K562 (cell line): ENCODE measurements around the gene SHANK1. TPM values are rescaled to one million over a fixed set of nuclear protein-coding genes. Genes with fewer than 3 reads are reported as not detected.

ENCODE experiments used
- CLOCK ChIP-seq: fragments of 250-450 bp; sonication (Bioruptor Pico); IDR thresholded peaks from 2 replicates; pipeline ENCODE4 v1.4.0; 2020; ENCODE audit warnings: mild to moderate bottlenecking, moderate library complexity, borderline replicate concordance
- CREB3 ChIP-seq: fragments of 450-650 bp; conservative IDR thresholded peaks from 2 replicates; pipeline ENCODE4 v1.6.1; 2016; ENCODE audit warnings: missing genetic modification characterization, low read depth, mild to moderate bottlenecking, missing compliant biosample characterization, moderate library complexity
- E2F6 ChIP-seq, 2 experiments: IDR thresholded peaks; 2 replicates each; pipeline ENCODE4 v1.6.1; 2011; ENCODE audit warnings: borderline replicate concordance in 1 of 2, control low read depth in 1 of 2, low read depth in 1 of 2, low read length in 1 of 2, mild to moderate bottlenecking in 1 of 2, mixed read lengths in 1 of 2, moderate library complexity in 1 of 2; ENCODE audit not compliant: insufficient read depth in 1 of 2, insufficient read length in 1 of 2, poor library complexity in 1 of 2, severe bottlenecking in 1 of 2; ENCODE audit errors: extremely low read depth in 1 of 2
- HDAC8 ChIP-seq: fragments of 450-650 bp; IDR thresholded peaks from 2 replicates; pipeline ENCODE4 v1.6.1; 2016; ENCODE audit warnings: mild to moderate bottlenecking, missing genetic modification characterization, moderate library complexity, missing compliant biosample characterization
- HMG20A ChIP-seq: fragments of 450-650 bp; formaldehyde crosslinking; conservative IDR thresholded peaks from 2 replicates; pipeline ENCODE4 v1.4.0; 2020; ENCODE audit warnings: mild to moderate bottlenecking, mixed read lengths
- MBD2 ChIP-seq: sonication (generic); IDR thresholded peaks from 2 replicates; pipeline ENCODE4 v1.6.1; 2016; ENCODE audit warnings: low read depth, borderline replicate concordance
- MTA2 ChIP-seq: fragments of 450-650 bp; IDR thresholded peaks from 2 replicates; pipeline ENCODE4 v1.6.1; 2016; ENCODE audit warnings: low read depth
- NKRF ChIP-seq: fragments of 450-650 bp; IDR thresholded peaks from 2 replicates; pipeline ENCODE4 v1.6.1; 2016; ENCODE audit warnings: borderline replicate concordance
- PML ChIP-seq: IDR thresholded peaks from 2 replicates; pipeline ENCODE4 v1.6.1; 2012; ENCODE audit warnings: low read length, inconsistent platforms
- PTTG1 ChIP-seq: fragments of 450-650 bp; IDR thresholded peaks from 2 replicates; pipeline ENCODE4 v1.6.1; 2016; ENCODE audit warnings: low read depth, mild to moderate bottlenecking, missing genetic modification characterization, missing compliant biosample characterization
- RBFOX2 ChIP-seq: fragments of 200-400 bp; formaldehyde crosslinking; IDR thresholded peaks from 2 replicates; pipeline ENCODE4 v1.6.1; 2017; ENCODE audit warnings: low read depth, mild to moderate bottlenecking, low read length, moderate library complexity
- ZC3H8 ChIP-seq: fragments of 450-650 bp; IDR thresholded peaks from 2 replicates; pipeline ENCODE4 v1.6.1; 2017
- ZFP36 ChIP-seq: fragments of 150-350 bp; IDR thresholded peaks from 2 replicates; pipeline ENCODE4 v1.6.1; 2018; ENCODE audit warnings: low read length, low read depth; ENCODE audit not compliant: partially characterized antibody
- ZNF232 ChIP-seq: sonication (generic); formaldehyde crosslinking; IDR thresholded peaks from 2 replicates; pipeline ENCODE4 v1.8.0; 2022; ENCODE audit warnings: mild to moderate bottlenecking, missing genetic modification reagents
- ZNF561 ChIP-seq: fragments of 450-650 bp; formaldehyde crosslinking; conservative IDR thresholded peaks from 2 replicates; pipeline ENCODE4 v1.4.0; 2020; ENCODE audit warnings: mild to moderate bottlenecking, moderate library complexity
- polyA plus RNA-seq, 8 experiments: library from polyadenylated mRNA; depleted of rRNA in 4 of 8; stranded (reverse) in 5 of 8; unstranded in 3 of 8; fragments of >200 nt; fragmentation: Nextera tagmentation in 2 of 8; fragmentation: Illumina TruSeq in 1 of 8; extraction: Ambion mirVana in 2 of 8; extraction: Trizol in 1 of 8; gene quantifications; 2 replicates each; pipeline versions ENCODE4 v1.2.1 to v1.2.3, GENCODE V29; 2011 to 2014; ENCODE audit warnings: inconsistent platforms in 1 of 8, missing spikeins in 1 of 8
- total RNA-seq, 7 experiments: library from RNA; depleted of rRNA in 6 of 7; stranded (reverse); fragments of >200 nt in 6 of 7; fragmentation: Illumina TruSeq in 2 of 7; extraction: Trizol in 2 of 7; gene quantifications; 2 replicates each; pipeline versions ENCODE4 v1.2.1 to v1.2.3, GENCODE V29; 2011 to 2021; ENCODE audit warnings: low replicate concordance in 1 of 7

Gene SHANK1
- total and polyA plus RNA-seq, 9 of the 15 experiments (the other 6 are each of a cell fraction or from before 2014, with no cell fraction given): 0.33 to 1.3 (median 0.55) TPM; not detected in 2

GRCh38 chr19:50728084-50728737 lies 8.6 kb upstream of the SHANK1 start (continued):
- TF ChIP-seq CLOCK (CRISPR knock-in tag): no peak
- TF ChIP-seq PTTG1 (tag): no peak
- TF ChIP-seq ZC3H8: no peak
- peak; percentile 38; the same call in 1 of the 2 replicates for TF ChIP-seq MBD2
- peak; percentile 85 to 91 for TF ChIP-seq E2F6 (IDR thresholded peaks at IDR 0.05; ENCODE audit: borderline replicate concordance in 1 of 2, extremely low read depth in 1 of 2, insufficient read depth in 1 of 2, insufficient read length in 1 of 2, low read depth in 1 of 2, low read length in 1 of 2, poor library complexity in 1 of 2, severe bottlenecking in 1 of 2)
- TF ChIP-seq ZFP36: peak; percentile 95
- TF ChIP-seq PML: 0 out of 2 replicates have a peak, but pooled peaks have one; percentile 36
- no peak for TF ChIP-seq HMG20A (CRISPR knock-in tag)
- no peak for TF ChIP-seq ZNF561 (CRISPR knock-in tag)
- TF ChIP-seq HDAC8: 0 out of 2 replicates have a peak, but pooled peaks have one; percentile 57
- TF ChIP-seq NKRF: peak; percentile 39; the same call in 1 of the 2 replicates
- TF ChIP-seq ZNF232 (CRISPR knock-in tag): no peak
- TF ChIP-seq RBFOX2: peak; percentile 84
- no peak for TF ChIP-seq MTA2
- TF ChIP-seq CREB3 (tag): peak; percentile 56; the same call in 1 of the 2 replicates
